ENCODE results near the gene SPECC1.

DNA sequence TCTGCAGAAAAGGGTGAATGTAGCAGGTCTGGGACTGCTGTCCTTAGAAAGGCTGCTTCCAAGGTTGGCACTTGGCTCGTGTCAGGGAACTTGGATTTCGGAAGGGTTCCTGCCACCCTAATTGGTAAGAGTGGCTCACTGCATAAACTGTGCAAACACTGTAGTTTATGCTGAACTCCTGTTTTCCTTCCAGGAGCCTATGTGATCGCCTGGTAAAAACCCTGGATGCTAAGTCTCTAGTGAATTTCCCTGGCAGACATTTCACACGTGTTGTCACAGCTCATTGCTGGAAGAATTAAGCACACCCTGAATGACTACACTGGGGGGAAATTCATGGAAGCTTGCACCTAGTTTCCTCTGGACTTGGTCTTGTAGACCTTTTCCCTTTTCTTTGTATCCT, 140.1 kb downstream of the SPECC1 start:
- TF ChIP-seq POLR2A (IDR thresholded peaks at IDR 0.05; ENCODE audit: low read length) (no peak), GATA1 (IDR thresholded peaks at IDR 0.05; ENCODE audit: low read depth, low read length) (no peak)

All from erythroblast (primary cell).